Esophagus squamous epithelium (tissue), 4 donors: ENCODE measurements around the gene AMBP.

ENCODE experiments used
- POLR2A ChIP-seq, 4 donors: fragments of 450-650 bp; IDR thresholded peaks; one replicate each; pipeline ENCODE4 v1.6.1; 2017; ENCODE audit warnings: antibody characterized with exemption in 4 of 4, mild to moderate bottlenecking in 4 of 4, moderate library complexity in 3 of 4
- TF ChIP-seq, protein P1 (sequence below), 6 experiments: fragments of 450-650 bp in 4 of 6; fragments of 200-600 bp in 2 of 6; sonication (generic) in 2 of 6; IDR thresholded peaks; one replicate each; pipeline ENCODE4 v1.5.1; 2016 to 2019; ENCODE audit warnings: antibody characterized with exemption in 6 of 6, mild to moderate bottlenecking in 4 of 6, moderate library complexity in 4 of 6

DNA sequence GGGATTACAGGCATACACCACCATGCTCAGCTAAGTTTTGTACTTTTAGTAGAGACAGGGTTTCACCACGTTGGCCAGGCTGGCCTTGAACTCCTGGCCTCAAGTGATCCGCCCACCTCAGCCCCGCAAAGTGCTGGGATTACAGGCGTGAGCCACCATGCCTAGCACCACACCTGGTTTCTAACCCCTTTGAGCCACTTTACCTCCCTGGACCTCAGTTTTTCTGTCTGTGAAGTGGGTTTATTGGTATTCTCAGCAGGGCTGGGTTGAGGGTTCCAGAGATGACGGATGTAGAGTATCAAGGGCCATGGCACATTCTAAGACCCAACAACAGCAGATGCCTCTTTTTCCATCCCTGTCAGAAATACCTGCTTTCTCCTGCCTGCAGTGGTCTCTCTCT lies 38.6 kb downstream of the AMBP start:
- TF ChIP-seq POLR2A (IDR thresholded peaks at IDR 0.05): no peak
- TF ChIP-seq, protein P1, sequence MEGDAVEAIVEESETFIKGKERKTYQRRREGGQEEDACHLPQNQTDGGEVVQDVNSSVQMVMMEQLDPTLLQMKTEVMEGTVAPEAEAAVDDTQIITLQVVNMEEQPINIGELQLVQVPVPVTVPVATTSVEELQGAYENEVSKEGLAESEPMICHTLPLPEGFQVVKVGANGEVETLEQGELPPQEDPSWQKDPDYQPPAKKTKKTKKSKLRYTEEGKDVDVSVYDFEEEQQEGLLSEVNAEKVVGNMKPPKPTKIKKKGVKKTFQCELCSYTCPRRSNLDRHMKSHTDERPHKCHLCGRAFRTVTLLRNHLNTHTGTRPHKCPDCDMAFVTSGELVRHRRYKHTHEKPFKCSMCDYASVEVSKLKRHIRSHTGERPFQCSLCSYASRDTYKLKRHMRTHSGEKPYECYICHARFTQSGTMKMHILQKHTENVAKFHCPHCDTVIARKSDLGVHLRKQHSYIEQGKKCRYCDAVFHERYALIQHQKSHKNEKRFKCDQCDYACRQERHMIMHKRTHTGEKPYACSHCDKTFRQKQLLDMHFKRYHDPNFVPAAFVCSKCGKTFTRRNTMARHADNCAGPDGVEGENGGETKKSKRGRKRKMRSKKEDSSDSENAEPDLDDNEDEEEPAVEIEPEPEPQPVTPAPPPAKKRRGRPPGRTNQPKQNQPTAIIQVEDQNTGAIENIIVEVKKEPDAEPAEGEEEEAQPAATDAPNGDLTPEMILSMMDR (IDR thresholded peaks at IDR 0.05): no peak
